WTC11 (cell line): ENCODE results near the gene RPIA. TPM values are rescaled to one million over a fixed set of nuclear protein-coding genes. Genes with fewer than 3 reads are reported as not detected.

ENCODE experiments used
- ATAC-seq: fragments of 200-7000 bp; cut with Tn5 transposase; 2 replicates; pipeline ENCODE4 v1.10.0; 2021; ENCODE audit warnings: mild to moderate bottlenecking, moderate library complexity
- CTCF ChIA-PET: fragments of 300-600 bp; sonication (Branson Sonifier 250); formaldehyde crosslinking; loops from one replicate; lab custom pipeline; 2021; ENCODE audit warnings: antibody characterized with exemption; lab: Charles Lee
- POLR2A ChIA-PET: fragments of 350-600 bp; sonication (Branson Sonifier 250); formaldehyde crosslinking; loops from one replicate; lab custom pipeline; 2021; ENCODE audit warnings: antibody characterized with exemption; lab: Charles Lee
- DNase-seq: peaks from one replicate; pipeline ENCODE4 v3.0.0; 2021; ENCODE audit warnings: low spot score
- H3K27ac Mint-ChIP-seq: 2 replicates; pipeline ENCODE4 v1.8.0; 2021; ENCODE audit warnings: mixed read lengths
- H3K27me3 Mint-ChIP-seq: 2 replicates; pipeline ENCODE4 v1.8.0; 2021; ENCODE audit warnings: low read depth, mild to moderate bottlenecking, moderate library complexity, mixed read lengths
- H3K36me3 Mint-ChIP-seq: 2 replicates; pipeline ENCODE4 v1.8.0; 2021; ENCODE audit warnings: mixed read lengths
- H3K4me1 Mint-ChIP-seq: 2 replicates; pipeline ENCODE4 v1.8.0; 2022; ENCODE audit warnings: mixed read lengths
- H3K4me3 Mint-ChIP-seq: 2 replicates; pipeline ENCODE4 v1.8.0; 2021; ENCODE audit warnings: mild to moderate bottlenecking, moderate library complexity, mixed read lengths
- H3K9me3 Mint-ChIP-seq: 2 replicates; pipeline ENCODE4 v1.8.0; 2021; ENCODE audit warnings: mixed read lengths
- ELF4 ChIP-seq: sonication (generic); formaldehyde crosslinking; IDR thresholded peaks from 2 replicates; pipeline ENCODE4 v1.8.1; 2022; ENCODE audit warnings: low read depth, mild to moderate bottlenecking, moderate library complexity, missing genetic modification reagents
- ESRRA ChIP-seq: sonication (generic); formaldehyde crosslinking; IDR thresholded peaks from 2 replicates; pipeline ENCODE4 v1.8.1; 2022; ENCODE audit warnings: mild to moderate bottlenecking, missing genetic modification reagents, borderline replicate concordance
- ETV6 ChIP-seq: sonication (generic); formaldehyde crosslinking; IDR thresholded peaks from 2 replicates; pipeline ENCODE4 v1.8.1; 2022; ENCODE audit warnings: mild to moderate bottlenecking, missing genetic modification reagents
- FOXK1 ChIP-seq: sonication (generic); formaldehyde crosslinking; IDR thresholded peaks from 2 replicates; pipeline ENCODE4 v1.8.0; 2022; ENCODE audit warnings: mild to moderate bottlenecking, moderate library complexity, missing genetic modification reagents
- GRHL2 ChIP-seq: fragments of 250-450 bp; sonication (Bioruptor Pico); IDR thresholded peaks from 2 replicates; pipeline ENCODE4 v1.8.0; 2022; ENCODE audit warnings: mild to moderate bottlenecking, moderate library complexity; ENCODE audit not compliant: insufficient replicate concordance, severe bottlenecking
- HMGA2 ChIP-seq: fragments of 250-450 bp; sonication (Bioruptor Pico); IDR thresholded peaks from 2 replicates; pipeline ENCODE4 v1.4.0; 2021; ENCODE audit warnings: mild to moderate bottlenecking, moderate library complexity
- NR1H2 ChIP-seq: sonication (generic); formaldehyde crosslinking; IDR thresholded peaks from 2 replicates; pipeline ENCODE4 v1.9.0; 2021; ENCODE audit warnings: mild to moderate bottlenecking, moderate library complexity, missing genetic modification reagents
- NR2C2 ChIP-seq: sonication (generic); formaldehyde crosslinking; IDR thresholded peaks from 2 replicates; pipeline ENCODE4 v1.8.0; 2022; ENCODE audit warnings: mild to moderate bottlenecking, missing genetic modification reagents
- NR3C1 ChIP-seq: sonication (generic); formaldehyde crosslinking; conservative IDR thresholded peaks from 2 replicates; pipeline ENCODE4 v1.8.1; 2023; ENCODE audit warnings: low read depth, mild to moderate bottlenecking, missing genetic modification reagents
- RORB ChIP-seq: fragments of 250-450 bp; sonication (Bioruptor Pico); IDR thresholded peaks from 2 replicates; pipeline ENCODE4 v1.9.0; 2021; ENCODE audit warnings: mild to moderate bottlenecking
- SMAD4 ChIP-seq: sonication (generic); formaldehyde crosslinking; IDR thresholded peaks from 2 replicates; pipeline ENCODE4 v1.8.0; 2022; ENCODE audit warnings: mild to moderate bottlenecking, missing genetic modification reagents
- SP1 ChIP-seq: sonication (generic); formaldehyde crosslinking; conservative IDR thresholded peaks from 2 replicates; pipeline ENCODE4 v1.8.1; 2022; ENCODE audit warnings: missing genetic modification reagents
- TCF7 ChIP-seq: sonication (generic); formaldehyde crosslinking; IDR thresholded peaks from 2 replicates; pipeline ENCODE4 v1.8.0; 2022; ENCODE audit warnings: mild to moderate bottlenecking, low read depth, missing genetic modification reagents, moderate library complexity
- TP53 ChIP-seq: sonication (generic); formaldehyde crosslinking; IDR thresholded peaks from 2 replicates; pipeline ENCODE4 v1.8.1; 2023; ENCODE audit warnings: mild to moderate bottlenecking, missing genetic modification reagents
- ZBTB21 ChIP-seq: sonication (generic); formaldehyde crosslinking; IDR thresholded peaks from 2 replicates; pipeline ENCODE4 v1.8.1; 2023; ENCODE audit warnings: mild to moderate bottlenecking, missing genetic modification reagents, borderline replicate concordance
- ZNF138 ChIP-seq: sonication (generic); formaldehyde crosslinking; conservative IDR thresholded peaks from 2 replicates; pipeline ENCODE4 v1.8.1; 2022; ENCODE audit warnings: mild to moderate bottlenecking, moderate library complexity, missing genetic modification reagents
- ZNF317 ChIP-seq: sonication (generic); formaldehyde crosslinking; IDR thresholded peaks from 2 replicates; pipeline ENCODE4 v1.8.1; 2023; ENCODE audit warnings: low read depth, mild to moderate bottlenecking, moderate library complexity, missing genetic modification reagents, borderline replicate concordance
- ZNF416 ChIP-seq: fragments of 250-450 bp; sonication (Bioruptor Pico); IDR thresholded peaks from 2 replicates; pipeline ENCODE4 v1.9.0; 2021; ENCODE audit warnings: mild to moderate bottlenecking, inconsistent platforms
- total RNA-seq: library from RNA; stranded (reverse); gene quantifications from 3 replicates; pipeline ENCODE4 v1.2.3, GENCODE V29; 2021
- TF ChIP-seq, protein P1 (sequence below): fragments of 250-450 bp; sonication (Bioruptor Pico); IDR thresholded peaks from 2 replicates; pipeline ENCODE4 v1.9.0; 2021; ENCODE audit warnings: mild to moderate bottlenecking
- TF ChIP-seq, protein P2 (sequence below): sonication (generic); formaldehyde crosslinking; conservative IDR thresholded peaks from 2 replicates; pipeline ENCODE4 v1.8.1; 2022; ENCODE audit warnings: mild to moderate bottlenecking, missing genetic modification reagents
- TF ChIP-seq, protein P3 (sequence below): fragments of 250-450 bp; sonication (Bioruptor Pico); IDR thresholded peaks from 2 replicates; pipeline ENCODE4 v1.9.0; 2021; ENCODE audit warnings: mild to moderate bottlenecking
- TF ChIP-seq, protein P4 (sequence below): sonication (generic); formaldehyde crosslinking; IDR thresholded peaks from 2 replicates; pipeline ENCODE4 v1.8.0; 2022; ENCODE audit warnings: mild to moderate bottlenecking, missing genetic modification reagents
- TF ChIP-seq, protein P5 (sequence below): sonication (generic); formaldehyde crosslinking; IDR thresholded peaks from 2 replicates; pipeline ENCODE4 v1.8.1; 2023; ENCODE audit warnings: mild to moderate bottlenecking, missing genetic modification reagents
- TF ChIP-seq, protein P6 (sequence below): sonication (generic); formaldehyde crosslinking; IDR thresholded peaks from 2 replicates; pipeline ENCODE4 v1.8.1; 2023; ENCODE audit warnings: mild to moderate bottlenecking, missing genetic modification reagents, moderate library complexity

RPIA gene
- total RNA-seq, 1 experiment from 2014 or later = 23.4 TPM

DNA sequence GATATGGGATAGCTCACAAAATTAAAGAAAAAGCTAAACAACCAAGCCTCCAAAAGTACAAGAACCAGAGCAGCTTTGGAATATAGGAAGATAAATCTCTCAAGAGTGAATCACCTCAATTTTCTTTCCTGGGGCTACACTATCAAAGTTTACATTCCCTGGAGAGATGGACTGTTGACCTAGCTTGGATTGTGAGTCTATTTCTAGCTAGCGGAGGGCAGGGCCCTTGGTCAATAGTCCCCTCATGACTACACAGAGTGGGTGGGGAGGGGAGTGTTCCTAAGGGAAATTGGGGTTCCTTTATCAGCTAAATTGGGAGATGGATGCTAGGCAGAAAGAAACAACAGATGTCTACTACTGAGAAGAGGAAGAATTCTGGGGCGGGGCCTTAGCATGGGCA is 34.3 kb upstream of the RPIA start:
- no peak for DNase-seq
- H3K27me3 Mint-ChIP-seq = no peaks in the 10 kb centered on the region
- H3K9me3 Mint-ChIP-seq = peaks cover 8% of the 10 kb centered on the region
- peaks cover 3% of the 10 kb centered on the region; the same call in 1 of the 2 replicates for H3K36me3 Mint-ChIP-seq
- TF ChIP-seq, protein P1, sequence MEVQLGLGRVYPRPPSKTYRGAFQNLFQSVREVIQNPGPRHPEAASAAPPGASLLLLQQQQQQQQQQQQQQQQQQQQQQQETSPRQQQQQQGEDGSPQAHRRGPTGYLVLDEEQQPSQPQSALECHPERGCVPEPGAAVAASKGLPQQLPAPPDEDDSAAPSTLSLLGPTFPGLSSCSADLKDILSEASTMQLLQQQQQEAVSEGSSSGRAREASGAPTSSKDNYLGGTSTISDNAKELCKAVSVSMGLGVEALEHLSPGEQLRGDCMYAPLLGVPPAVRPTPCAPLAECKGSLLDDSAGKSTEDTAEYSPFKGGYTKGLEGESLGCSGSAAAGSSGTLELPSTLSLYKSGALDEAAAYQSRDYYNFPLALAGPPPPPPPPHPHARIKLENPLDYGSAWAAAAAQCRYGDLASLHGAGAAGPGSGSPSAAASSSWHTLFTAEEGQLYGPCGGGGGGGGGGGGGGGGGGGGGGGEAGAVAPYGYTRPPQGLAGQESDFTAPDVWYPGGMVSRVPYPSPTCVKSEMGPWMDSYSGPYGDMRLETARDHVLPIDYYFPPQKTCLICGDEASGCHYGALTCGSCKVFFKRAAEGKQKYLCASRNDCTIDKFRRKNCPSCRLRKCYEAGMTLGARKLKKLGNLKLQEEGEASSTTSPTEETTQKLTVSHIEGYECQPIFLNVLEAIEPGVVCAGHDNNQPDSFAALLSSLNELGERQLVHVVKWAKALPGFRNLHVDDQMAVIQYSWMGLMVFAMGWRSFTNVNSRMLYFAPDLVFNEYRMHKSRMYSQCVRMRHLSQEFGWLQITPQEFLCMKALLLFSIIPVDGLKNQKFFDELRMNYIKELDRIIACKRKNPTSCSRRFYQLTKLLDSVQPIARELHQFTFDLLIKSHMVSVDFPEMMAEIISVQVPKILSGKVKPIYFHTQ = no peak
- no peak overlapping the region for H3K4me3 Mint-ChIP-seq
- POLR2A ChIA-PET = no interaction called here
- H3K4me1 Mint-ChIP-seq = peaks cover 21% of the 10 kb centered on the region
- no peak for ATAC-seq
- CTCF ChIA-PET = interaction anchor here (0.6 to 4.1 kb wide), 4 partner anchors 9 to 31 kb away, joined by 4 to 30 read pairs (median 4); no protein-coding TSS in a partner anchor
- H3K27ac Mint-ChIP-seq = no peak overlapping the region

DNA sequence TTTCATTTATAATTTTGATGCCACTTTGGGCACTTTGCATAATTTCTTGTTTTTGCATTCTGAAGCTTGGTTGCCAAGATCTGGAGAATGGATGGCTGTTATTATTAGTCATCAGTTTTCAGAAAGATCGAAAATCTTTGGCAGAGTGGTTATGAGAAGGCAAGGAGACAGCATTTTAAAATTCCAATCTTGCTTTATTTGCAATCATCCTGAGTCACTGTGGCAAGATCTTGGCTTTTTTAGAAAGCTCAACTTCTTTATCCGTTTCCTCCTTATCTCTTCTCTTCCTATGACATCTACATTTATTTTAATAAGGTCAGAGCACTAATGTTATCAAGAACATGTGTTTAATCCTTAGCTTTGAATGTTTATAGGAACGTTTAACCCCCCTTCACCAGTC is 33.1 kb upstream of the RPIA start:
- H3K4me1 Mint-ChIP-seq = peaks cover 21% of the 10 kb centered on the region
- H3K4me3 Mint-ChIP-seq = no peak overlapping the region
- H3K27me3 Mint-ChIP-seq = no peaks in the 10 kb centered on the region
- peak overlapping the region; percentile 53; the same call in 1 of the 2 replicates for H3K27ac Mint-ChIP-seq
- peaks cover 3% of the 10 kb centered on the region; the same call in 1 of the 2 replicates for H3K36me3 Mint-ChIP-seq
- peaks cover 8% of the 10 kb centered on the region for H3K9me3 Mint-ChIP-seq
- ChIA-PET CTCF (interaction anchor here (1.3 to 4.1 kb wide), 3 partner anchors 12 to 242 kb away, joined by 4 to 30 read pairs (median 5); no protein-coding TSS in a partner anchor), POLR2A (no interaction called here)
- ATAC-seq (no peak), DNase-seq (no peak)
- TF ChIP-seq RORB (CRISPR knock-in tag) (no peak), ZNF317 (CRISPR knock-in tag) (no peak), ZNF138 (CRISPR knock-in tag) (no peak), ELF4 (CRISPR knock-in tag) (no peak), NR1H2 (CRISPR knock-in tag) (no peak), GRHL2 (CRISPR knock-in tag) (no peak), ZBTB21 (no peak), HMGA2 (CRISPR knock-in tag) (no peak), TCF7 (CRISPR knock-in tag) (no peak)

DNA sequence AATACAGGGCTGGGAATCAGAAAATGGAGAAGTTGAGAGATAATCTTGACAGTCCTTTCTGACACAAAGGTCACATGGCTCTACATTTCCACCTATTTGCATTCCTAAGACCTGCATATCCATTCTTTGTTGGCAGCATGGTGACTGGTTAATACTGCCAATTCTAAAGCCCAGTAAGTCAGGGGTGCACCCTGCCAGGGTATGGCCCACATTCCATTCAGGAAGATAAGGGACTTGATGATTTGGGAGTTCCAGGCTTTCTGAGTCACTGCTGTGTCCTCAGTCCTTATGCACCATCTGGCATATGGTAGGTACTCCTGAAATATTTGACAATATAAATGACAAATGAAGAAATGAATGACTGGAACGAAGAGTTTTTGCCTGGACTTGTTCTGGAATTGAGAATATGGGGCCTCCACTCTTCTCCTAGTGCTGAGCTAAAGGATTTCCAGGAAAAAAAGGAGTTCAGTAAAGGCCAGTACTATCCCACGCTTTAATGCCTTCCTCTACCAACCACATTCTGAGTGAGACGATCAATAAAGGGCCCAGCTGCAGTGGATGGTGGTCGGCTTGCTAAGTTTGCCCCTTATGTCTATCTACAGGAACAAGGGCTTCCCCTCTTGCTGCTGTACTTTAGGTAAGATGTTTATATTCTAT is 32.5 kb upstream of the RPIA start:
- peak; percentile 83 for ATAC-seq
- DNase-seq = no peak
- Mint-ChIP-seq H3K36me3 (peaks cover 3% of the 10 kb centered on the region; the same call in 1 of the 2 replicates), H3K27me3 (no peaks in the 10 kb centered on the region), H3K9me3 (peaks cover 12% of the 10 kb centered on the region), H3K4me3 (peak overlapping the region; percentile 9; the same call in 1 of the 2 replicates), H3K27ac (peak overlapping the region; percentile 98), H3K4me1 (peaks cover 21% of the 10 kb centered on the region)
- POLR2A ChIA-PET = interaction anchor here (0.7 to 1.2 kb wide), 3 partner anchors 18 to 33 kb away, joined by 3 to 5 read pairs (median 3); no protein-coding TSS in a partner anchor
- CTCF ChIA-PET = interaction anchor here (0.6 to 4.1 kb wide), 7 partner anchors 9 to 595 kb away, joined by 3 to 30 read pairs (median 4); no protein-coding TSS in a partner anchor
- TF ChIP-seq ETV6 (CRISPR knock-in tag) (no peak), NR3C1 (CRISPR knock-in tag) (no peak), ZNF416 (no peak), NR2C2 (CRISPR knock-in tag) (no peak), GRHL2 (CRISPR knock-in tag) (no peak), SMAD4 (CRISPR knock-in tag) (no peak), ZBTB21 (no peak), ESRRA (CRISPR knock-in tag) (no peak), SP1 (CRISPR knock-in tag) (no peak), TP53 (CRISPR knock-in tag) (no peak), FOXK1 (CRISPR knock-in tag) (no peak)
- TF ChIP-seq, protein P2, sequence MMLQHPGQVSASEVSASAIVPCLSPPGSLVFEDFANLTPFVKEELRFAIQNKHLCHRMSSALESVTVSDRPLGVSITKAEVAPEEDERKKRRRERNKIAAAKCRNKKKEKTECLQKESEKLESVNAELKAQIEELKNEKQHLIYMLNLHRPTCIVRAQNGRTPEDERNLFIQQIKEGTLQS (CRISPR knock-in tag) = no peak
- TF ChIP-seq, protein P3, sequence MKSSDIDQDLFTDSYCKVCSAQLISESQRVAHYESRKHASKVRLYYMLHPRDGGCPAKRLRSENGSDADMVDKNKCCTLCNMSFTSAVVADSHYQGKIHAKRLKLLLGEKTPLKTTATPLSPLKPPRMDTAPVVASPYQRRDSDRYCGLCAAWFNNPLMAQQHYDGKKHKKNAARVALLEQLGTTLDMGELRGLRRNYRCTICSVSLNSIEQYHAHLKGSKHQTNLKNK (CRISPR knock-in tag) = no peak
- TF ChIP-seq, protein P4, sequence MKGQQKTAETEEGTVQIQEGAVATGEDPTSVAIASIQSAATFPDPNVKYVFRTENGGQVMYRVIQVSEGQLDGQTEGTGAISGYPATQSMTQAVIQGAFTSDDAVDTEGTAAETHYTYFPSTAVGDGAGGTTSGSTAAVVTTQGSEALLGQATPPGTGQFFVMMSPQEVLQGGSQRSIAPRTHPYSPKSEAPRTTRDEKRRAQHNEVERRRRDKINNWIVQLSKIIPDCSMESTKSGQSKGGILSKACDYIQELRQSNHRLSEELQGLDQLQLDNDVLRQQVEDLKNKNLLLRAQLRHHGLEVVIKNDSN = peak; percentile 42
- TF ChIP-seq, protein P5, sequence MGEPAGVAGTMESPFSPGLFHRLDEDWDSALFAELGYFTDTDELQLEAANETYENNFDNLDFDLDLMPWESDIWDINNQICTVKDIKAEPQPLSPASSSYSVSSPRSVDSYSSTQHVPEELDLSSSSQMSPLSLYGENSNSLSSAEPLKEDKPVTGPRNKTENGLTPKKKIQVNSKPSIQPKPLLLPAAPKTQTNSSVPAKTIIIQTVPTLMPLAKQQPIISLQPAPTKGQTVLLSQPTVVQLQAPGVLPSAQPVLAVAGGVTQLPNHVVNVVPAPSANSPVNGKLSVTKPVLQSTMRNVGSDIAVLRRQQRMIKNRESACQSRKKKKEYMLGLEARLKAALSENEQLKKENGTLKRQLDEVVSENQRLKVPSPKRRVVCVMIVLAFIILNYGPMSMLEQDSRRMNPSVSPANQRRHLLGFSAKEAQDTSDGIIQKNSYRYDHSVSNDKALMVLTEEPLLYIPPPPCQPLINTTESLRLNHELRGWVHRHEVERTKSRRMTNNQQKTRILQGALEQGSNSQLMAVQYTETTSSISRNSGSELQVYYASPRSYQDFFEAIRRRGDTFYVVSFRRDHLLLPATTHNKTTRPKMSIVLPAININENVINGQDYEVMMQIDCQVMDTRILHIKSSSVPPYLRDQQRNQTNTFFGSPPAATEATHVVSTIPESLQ (CRISPR knock-in tag) = no peak
- TF ChIP-seq, protein P6, sequence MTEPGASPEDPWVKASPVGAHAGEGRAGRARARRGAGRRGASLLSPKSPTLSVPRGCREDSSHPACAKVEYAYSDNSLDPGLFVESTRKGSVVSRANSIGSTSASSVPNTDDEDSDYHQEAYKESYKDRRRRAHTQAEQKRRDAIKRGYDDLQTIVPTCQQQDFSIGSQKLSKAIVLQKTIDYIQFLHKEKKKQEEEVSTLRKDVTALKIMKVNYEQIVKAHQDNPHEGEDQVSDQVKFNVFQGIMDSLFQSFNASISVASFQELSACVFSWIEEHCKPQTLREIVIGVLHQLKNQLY (CRISPR knock-in tag) = no peak
